Fibroblast of skin of left biceps (primary cell): ENCODE results near the gene ABR.
"Not testable (repeated sequence)": the region's sequence is repeated elsewhere in the genome, so short reads cannot be mapped to it uniquely, and the experiment has no call there.

Experiments used
- DNase-seq, 2 experiments: peaks; one replicate each; pipeline ENCODE4 v3.0.0-alpha.2; 2013; ENCODE audit warnings: low read depth in 2 of 2

ABR gene

DNA sequence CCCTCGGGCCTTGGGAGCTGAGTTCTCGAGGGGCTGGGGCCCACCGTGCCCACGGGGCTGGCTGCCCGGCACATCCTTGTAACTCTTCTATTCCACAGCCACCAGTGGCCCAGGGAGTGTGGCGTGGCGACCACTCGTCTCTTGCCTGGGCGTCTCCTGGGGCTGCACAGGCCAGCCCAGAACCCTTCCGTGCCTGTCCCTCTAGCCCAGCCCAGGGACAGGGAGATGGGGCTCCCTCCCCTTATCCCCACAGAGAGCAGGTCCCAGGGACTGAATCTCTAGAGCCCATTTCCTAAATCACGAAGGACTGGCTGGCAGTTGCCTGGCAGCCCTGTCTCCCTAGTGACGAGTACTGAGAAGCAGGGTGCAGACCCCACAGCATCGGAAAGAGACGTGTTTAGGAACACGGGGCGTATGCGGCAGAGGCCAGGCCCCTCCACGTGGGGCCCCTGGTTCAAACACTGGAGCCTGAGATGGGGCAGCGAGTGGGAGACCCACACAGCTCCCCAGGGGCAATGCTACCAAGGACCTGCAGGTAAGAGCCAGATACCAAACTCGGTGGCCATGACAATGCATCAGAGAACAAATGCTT is 131.8 kb downstream of the ABR start:
- no peak for DNase-seq

- DNase-seq, result no peak
Observed at GRCh38 chr17:1047177-1047878, 132.5 kb downstream of the ABR start.

DNA sequence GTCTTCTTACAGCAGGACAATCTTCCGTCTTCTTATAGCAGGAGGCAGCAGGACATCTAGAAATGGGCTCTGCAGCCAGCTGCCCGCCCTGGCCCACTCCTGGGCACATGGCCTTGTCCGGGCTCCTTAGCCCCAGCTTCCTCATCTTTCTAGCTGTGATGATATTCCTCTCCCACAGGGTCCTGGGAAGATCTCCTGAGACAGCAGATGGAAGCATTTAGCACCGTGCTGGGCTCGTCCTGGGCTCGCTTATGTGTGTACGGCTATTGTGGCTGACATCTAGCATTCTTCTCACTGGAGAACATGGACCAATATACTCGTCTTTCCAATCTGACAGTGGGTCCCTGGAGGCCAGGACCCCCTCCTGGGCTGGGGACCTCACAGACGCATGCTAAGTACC is 134.3 kb downstream of the ABR start:
- DNase-seq, result no peak

- DNase-seq, result not testable (repeated sequence)
Observed at GRCh38 chr17:1044387-1045009, 135.3 kb downstream of the ABR start.

DNA sequence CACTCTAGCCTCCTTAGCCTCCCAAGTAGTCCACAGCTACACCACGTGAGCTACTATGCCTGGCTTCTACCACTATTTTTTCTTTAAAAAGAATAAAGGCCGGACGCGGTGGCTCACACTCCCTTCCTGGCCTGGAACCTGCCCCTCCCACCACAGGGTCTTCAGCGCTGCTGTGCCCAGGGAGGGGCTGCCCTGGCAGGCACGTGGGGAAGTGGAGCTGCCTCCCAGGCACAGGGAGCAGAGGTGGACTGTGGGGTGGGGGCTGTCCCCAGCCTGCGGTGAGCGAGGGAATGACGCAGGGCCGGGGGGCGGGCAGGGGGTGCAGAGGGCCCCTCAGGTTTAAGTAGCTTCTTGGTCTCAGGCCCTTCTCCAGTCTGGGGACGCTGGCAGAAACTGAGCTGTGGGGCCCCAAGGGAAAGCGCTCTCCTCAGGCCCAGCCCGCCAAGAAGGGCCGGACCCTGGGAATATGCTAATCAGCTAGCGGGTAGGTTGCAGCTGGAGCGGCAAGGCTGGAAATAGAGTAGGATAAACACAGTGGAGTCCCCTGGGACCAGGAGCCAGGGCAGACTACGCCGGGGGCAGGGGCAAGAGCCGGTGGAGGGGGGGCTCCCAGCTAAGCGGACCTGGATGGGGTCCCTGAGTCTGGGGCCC is 136.1 kb downstream of the ABR start:
- no peak for DNase-seq

DNA sequence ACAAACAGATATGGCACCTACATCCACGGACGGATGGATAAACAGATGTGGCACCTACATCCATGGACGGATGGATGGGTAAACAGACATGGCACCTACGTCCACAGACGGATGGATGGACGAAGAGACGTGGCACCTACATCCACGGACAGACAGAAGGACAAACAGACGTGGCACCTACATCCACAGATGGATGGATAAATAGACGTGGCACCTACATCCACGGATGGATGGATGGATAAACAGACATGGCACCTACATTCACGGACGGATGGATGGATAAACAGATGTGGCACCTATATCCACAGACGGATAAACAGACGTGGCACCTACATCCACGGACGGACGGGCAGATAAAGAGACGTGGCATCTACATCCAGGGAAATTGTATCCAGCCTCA is 137.3 kb downstream of the ABR start:
- no peak for DNase-seq

- DNase-seq, result no peak
Observed at GRCh38 chr17:1041746-1042145, 138.0 kb downstream of the ABR start.

DNA sequence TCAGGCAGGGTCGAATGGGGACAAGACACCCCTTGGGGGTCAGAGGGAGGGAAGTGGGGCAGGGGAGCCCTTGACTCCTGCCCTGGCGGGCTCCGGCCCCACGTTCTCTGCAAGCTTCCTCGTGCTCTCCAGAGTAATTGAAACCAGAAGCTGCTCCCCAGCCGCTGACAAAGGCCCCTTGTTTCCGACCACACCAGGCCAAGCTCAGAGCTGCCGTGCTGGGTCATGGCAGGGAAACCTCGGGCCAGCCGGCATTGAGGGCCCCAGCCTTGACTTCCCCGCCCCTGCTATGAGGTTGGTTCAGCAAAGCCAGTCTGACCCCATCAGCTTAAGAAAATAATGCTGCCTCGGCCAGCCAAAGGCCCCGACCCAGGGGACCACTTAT is 139.6 kb downstream of the ABR start:
- DNase-seq, result no peak

DNA sequence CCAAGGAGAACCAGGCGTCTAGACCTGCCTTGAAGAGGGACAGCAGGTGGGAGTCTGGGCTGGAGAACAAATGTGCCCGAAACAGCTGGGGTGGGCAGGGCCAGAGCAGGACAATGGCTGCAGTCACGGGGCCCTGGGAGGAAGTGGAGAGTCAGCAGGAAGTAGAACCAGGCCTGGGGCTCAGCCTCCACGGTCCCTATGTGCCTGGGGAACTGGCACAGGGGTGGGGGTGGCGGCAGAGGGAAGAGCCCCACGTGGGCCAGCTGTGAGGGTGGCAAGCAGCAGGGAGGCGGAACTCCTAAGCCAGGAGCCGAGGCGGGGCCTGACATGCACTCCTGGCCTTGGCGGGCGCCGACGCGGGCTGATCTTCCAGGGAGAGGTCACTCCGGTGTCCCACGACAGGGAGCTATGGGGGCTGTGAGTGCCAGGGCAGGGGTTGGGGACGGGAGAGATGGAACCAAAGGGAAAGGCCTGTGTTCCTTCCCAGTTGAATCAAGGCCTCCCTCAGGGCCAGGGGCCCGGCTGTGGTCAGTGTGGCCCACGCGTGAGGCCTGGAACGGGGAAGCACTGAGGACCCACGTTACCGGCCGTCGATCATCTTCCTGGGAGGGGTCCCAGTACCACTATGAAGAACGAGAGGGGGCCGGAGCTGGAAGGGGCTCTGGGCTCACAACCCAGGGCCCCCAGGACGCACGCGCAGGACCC is 140.1 kb downstream of the ABR start:
- DNase-seq, result no peak

- no peak for DNase-seq
Observed at GRCh38 chr17:1039123-1039507, 140.7 kb downstream of the ABR start.

DNA sequence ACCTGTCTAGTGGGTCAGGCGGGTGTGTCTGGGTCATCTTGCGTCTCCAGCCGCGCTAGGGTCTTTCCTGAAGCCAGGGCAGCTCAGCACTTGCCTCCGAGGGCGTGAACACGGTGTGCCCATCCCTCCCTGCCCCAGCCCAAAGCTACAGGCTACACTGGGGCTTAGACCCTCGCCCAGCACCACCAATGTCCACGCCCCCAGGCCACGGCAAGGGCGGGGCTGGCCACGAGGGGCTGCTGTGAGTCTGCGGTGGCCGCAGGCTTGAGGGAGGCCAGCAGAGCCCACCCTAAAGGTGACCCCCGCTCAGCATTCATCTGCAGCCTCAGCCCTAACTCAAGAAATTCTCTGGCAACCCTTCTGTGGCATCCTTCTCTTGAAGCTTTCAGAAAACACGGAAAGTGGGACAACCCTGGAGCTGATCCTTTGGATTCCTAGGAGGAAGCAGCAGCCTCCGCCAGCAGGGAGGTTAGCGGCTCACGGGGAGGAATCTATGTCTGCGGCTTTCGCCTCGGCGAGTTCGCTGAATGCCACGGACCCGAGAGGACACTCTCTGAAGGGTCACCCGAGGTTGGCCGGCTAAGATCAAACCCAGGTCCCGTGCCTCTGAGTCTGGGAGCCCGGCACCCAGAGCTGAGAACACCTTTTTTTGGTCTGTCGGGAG is 141.2 kb downstream of the ABR start:
- DNase-seq, result no peak

DNA sequence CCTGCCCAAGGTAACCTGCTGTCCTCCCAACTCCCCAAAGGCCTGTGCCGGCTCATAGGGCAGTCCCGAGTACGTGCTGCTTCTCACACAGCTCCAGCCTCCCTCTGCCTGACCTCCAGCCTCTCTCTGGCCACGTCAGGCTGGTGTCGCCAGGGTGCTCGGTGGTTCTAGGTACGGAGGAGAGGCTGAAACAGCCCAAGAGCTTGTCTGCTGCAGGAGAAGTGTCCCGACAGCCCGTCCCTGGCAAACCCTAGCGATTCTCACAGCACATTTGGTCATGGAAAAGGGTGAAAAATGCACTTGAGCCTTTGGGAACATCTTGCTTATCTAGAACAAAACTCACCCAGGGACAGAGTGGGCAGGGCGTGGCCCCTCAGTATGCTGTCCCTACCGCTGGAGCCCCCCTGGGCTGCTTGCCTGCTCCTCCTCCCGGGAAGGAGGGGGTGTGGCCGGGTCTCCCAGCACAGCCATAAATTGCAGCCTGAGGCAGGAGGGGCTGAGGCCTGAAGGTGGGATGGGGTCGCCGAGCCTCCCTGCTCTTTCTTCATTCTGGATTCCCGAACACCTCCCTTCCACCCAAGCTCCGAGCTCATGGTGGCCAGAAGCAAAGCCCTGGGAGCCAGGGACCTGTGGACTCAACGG is 142.4 kb downstream of the ABR start:
- no peak for DNase-seq

- DNase-seq, result no peak
Observed at GRCh38 chr17:1036845-1037237, 142.9 kb downstream of the ABR start.

DNA sequence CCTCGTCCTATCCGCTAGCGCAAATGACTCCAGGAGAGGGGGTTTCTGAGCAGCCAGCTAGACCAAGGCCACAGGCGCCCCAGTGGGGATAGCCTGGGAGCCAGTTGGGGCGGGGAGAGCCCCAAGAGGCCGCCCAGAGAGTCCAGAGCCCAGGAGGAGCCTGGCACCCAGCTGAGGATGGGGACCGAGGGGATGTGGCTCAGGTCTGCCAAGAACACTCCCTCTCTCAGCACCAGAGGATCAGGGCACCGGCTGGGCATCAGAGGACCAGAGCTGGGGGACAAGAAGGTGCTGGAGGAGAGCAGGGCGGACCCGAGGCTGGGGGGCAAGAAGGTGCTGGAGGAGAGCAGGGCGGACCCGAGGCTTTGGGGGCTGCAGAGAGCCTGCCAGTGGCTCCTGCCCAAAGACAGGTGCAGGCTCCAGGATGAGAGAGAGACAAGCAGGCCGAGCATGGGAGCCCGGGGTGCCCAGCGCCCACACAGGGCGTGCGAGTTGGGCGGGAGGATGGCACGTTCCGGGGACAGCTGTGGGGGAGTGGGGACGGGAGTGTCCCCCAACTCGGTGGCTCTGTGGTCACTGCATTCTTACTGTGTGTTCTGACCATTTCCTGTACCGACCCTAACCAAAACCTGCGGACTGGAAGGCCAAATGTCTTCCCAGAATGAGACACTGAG is 143.5 kb downstream of the ABR start:
- DNase-seq, result no peak

GRCh38 chr17:1035546-1036170 is 144.1 kb downstream of the ABR start:
- DNase-seq, result no peak

DNA sequence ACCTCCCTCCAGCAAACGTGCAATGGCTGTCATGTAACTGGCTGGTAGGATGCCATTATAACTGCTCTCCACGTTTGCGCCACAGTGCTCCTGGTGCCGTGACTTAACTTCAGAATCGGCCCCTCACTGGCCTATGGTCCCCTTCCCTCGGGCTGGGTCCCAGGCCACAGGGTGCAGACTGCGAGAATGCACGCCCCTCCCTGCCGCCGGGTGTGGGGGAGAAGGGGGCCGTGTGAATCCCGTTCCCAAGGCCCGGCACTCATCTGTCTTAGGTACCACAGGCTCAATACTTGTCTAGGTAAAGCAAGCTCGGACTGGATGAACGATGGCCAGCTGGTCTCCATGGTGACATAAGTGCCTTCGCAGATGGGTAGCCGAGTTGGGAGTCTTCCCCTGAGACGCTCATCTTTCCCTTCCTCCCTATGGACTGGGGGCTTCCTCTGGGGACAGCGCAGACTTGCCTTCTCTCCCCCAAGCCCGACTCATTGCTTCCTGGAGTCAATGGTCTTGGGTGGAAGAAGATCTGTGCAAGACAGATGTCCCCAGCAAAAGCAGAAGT is 145.1 kb downstream of the ABR start:
- DNase-seq, result no peak

- no peak for DNase-seq
Observed at GRCh38 chr17:1033503-1033902, 146.3 kb downstream of the ABR start.

DNA sequence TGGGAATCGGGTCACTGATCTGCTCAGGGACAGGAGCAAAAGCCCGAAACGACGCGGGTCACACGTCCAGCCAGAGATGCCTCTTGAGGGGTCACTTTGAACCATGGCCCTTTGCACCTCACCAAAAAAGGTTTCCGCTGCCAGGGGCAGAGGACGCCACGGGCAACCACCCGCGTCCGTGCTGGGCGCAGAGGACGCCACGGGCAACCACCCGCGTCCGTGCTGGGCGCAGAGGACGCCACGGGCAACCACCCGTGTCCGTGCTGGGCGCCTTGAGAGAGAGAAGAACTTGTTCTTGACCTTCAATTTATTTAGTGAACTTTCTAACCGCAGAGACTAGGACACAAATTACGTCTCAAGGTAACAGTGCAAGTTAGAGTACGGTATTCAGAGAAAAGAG is 147.4 kb downstream of the ABR start:
- no peak for DNase-seq

GRCh38 chr17:1031711-1032110 is 148.1 kb downstream of the ABR start:
- no peak for DNase-seq
